ENCODE data around the gene GPER1. TPM values are rescaled to one million over a fixed set of nuclear protein-coding genes. Genes with fewer than 3 reads are reported as not detected.

The GPER1 gene
- total RNA-seq, 1 experiment from 2014 or later, result not detected

- no peak overlapping the region for H3K27ac Mint-ChIP-seq
Measured at GRCh38 chr7:1141651-1142050, 53.7 kb downstream of the GPER1 start.

More at GRCh38 chr7:1141651-1142050, 53.7 kb downstream of the GPER1 start:
- no peak overlapping the region for H2AK5ac ChIP-seq (ENCODE audit: insufficient read length, low read length)
- Mint-ChIP-seq H3K9me3 (no peaks in the 10 kb centered on the region), H3K4me1 (peaks cover 7% of the 10 kb centered on the region in 2 experiments), H3K4me3 (no peak overlapping the region), H3K36me3 (ENCODE audit: insufficient read depth in 1 of 3, low read depth in 3 of 3) (no peaks in the 10 kb centered on the region), H3K27me3 (ENCODE audit: low read depth) (no peaks in the 10 kb centered on the region; the same call in 1 of the 2 replicates)
- H3K9me3 ChIP-seq (ENCODE audit: control insufficient read depth, low read depth, low read length), result no peaks in the 10 kb centered on the region
- peaks cover 5% of the 10 kb centered on the region for H4K20me1 ChIP-seq (ENCODE audit: control insufficient read depth, insufficient read depth, insufficient read length)
- no peak overlapping the region for H2AFZ ChIP-seq (ENCODE audit: low read length)
- no peak for DNase-seq
- no peaks in the 10 kb centered on the region; the same call in 1 of the 2 replicates for H3K79me2 ChIP-seq (ENCODE audit: insufficient read depth, low read length)
- H4K8ac ChIP-seq (replicated peaks; ENCODE audit: insufficient read length, low read depth, low read length), result no peak overlapping the region
- H3K4ac ChIP-seq (ENCODE audit: low read depth, low read length), result no peak overlapping the region
- H2BK12ac ChIP-seq (ENCODE audit: insufficient read length, low read depth, low read length), result no peak overlapping the region
- H3T11ph ChIP-seq (ENCODE audit: low read length), result no peak overlapping the region
- no peaks in the 10 kb centered on the region for H3K79me1 ChIP-seq (ENCODE audit: insufficient read depth, low read depth, low read length, poor library complexity, severe bottlenecking)
- TF ChIP-seq CTCF (conservative IDR thresholded peaks at IDR 0.05), result no peak
- no peak overlapping the region for H4K5ac ChIP-seq (ENCODE audit: insufficient read length, low read depth, low read length)
- peaks cover 9% of the 10 kb centered on the region for H3K23me2 ChIP-seq (ENCODE audit: insufficient read length, low read depth, low read length, poor library complexity, severe bottlenecking)
- no peak overlapping the region for H2BK15ac ChIP-seq (ENCODE audit: low read depth, low read length)
- H3K18ac ChIP-seq (ENCODE audit: insufficient read length, low read depth, low read length), result no peak overlapping the region
- H2BK20ac ChIP-seq (ENCODE audit: low read depth, low read length, poor library complexity, severe bottlenecking), result no peak overlapping the region
- H2BK5ac ChIP-seq (ENCODE audit: insufficient read length, low read length), result no peak overlapping the region
- no peak overlapping the region for H3K27ac ChIP-seq (ENCODE audit: insufficient read length, low read depth, low read length)
- H3K27me3 ChIP-seq (ENCODE audit: insufficient read depth, low read length), result no peaks in the 10 kb centered on the region
- no CpG with 5 or more reads among the region's 6 CpGs for WGBS (ENCODE audit: extremely low coverage, insufficient read length, low lambda C conversion rate)
- H3K4me2 ChIP-seq (ENCODE audit: insufficient read depth, insufficient read length, low read length), result no peak overlapping the region
- no peak overlapping the region for H2BK120ac ChIP-seq (ENCODE audit: low read depth, low read length, poor library complexity, severe bottlenecking)
- H3K9ac ChIP-seq (ENCODE audit: extremely low read depth, insufficient read length, low read length), result no peak overlapping the region
- no peak overlapping the region for H4K91ac ChIP-seq (ENCODE audit: insufficient read length, low read depth, low read length)
- H3K14ac ChIP-seq (ENCODE audit: insufficient read depth, low read length), result no peak overlapping the region
- H3K56ac ChIP-seq (ENCODE audit: insufficient read length, low read depth, low read length), result no peak overlapping the region
- no peak overlapping the region for H3K23ac ChIP-seq (ENCODE audit: insufficient read length, low read depth, low read length)
- H3K4me1 ChIP-seq (ENCODE audit: insufficient read depth, low read length), result no peaks in the 10 kb centered on the region; the same call in 1 of the 2 replicates

Data from H9 (cell line).